Measurements from ENCODE around the gene TNNT1.

TNNT1 gene, protein sequence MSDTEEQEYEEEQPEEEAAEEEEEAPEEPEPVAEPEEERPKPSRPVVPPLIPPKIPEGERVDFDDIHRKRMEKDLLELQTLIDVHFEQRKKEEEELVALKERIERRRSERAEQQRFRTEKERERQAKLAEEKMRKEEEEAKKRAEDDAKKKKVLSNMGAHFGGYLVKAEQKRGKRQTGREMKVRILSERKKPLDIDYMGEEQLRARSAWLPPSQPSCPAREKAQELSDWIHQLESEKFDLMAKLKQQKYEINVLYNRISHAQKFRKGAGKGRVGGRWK

DNA sequence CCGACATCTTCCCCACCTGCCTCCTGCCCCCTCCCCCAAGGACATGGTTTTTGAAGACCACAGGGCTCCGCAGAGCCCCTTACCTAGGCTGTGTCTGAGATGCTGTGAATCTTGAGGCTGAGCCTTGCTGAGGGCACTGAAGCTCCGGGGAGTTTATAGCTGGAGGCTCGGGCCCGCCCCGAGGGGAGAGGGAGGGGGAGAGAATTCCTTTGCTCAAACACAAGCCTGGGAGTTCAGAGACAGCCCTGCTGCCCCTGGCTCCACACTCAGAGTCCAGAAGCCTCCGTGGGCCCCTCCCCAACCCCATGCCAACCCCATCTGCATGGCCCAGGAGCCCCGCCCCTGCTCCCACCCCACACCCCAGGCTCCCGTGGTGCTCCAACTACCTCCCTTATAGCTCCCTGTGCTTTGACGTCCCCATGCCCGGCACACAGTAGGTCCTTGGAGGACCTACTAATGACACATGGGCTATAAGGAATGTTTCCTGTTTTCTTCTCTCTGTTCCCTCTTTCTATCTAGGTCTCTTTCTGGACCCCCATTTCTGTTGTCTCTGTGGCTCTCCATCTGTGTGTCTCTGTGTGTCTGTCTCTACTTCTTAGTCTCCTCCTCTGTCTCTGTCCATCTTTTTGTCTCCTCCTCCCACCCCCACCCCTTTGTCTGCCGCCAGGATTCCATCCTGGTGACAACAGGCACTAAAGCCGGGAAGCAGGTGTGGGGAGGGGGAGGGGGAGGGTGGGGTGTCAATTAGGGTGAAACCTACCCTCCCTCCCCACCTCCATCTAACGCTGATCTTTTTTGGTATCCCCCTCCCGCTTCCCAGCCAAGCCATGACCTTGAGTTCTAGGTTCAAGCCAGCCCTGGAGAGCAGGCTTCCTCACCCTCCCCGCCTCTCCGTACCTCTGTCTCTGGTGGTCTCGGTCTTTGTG is at the start of gene TNNT1:
TSS of gene TNNT1 (minus strand) at position 129 of the 926 bp plus-strand sequence. CDS start 2,049 bp downstream, outside the sequence.
- ChIA-PET POLR2A (interaction anchor here (0.5 kb wide), 2 partner anchors 17 to 328 kb away, joined by 3 to 4 read pairs; no protein-coding TSS in a partner anchor), CTCF (interaction anchor here (4.6 kb wide), 1 partner anchor 11 kb away, joined by 52 read pairs; no protein-coding TSS in a partner anchor)
- H3K4me3 ChIP-seq (ENCODE audit: low read depth, low read length): no peak within 1 kb of the TSS
- H3K9me3 ChIP-seq (ENCODE audit: control insufficient read depth, insufficient read depth, low read depth, low read length): no peaks in the 10 kb centered on the region
- H3K27ac ChIP-seq (ENCODE audit: extremely low read depth, low read depth, low read length): no peak within 1 kb of the TSS
- TF ChIP-seq MYNN (tag by site-specific recombination; IDR thresholded peaks at IDR 0.05; ENCODE audit: borderline replicate concordance): no peak
- TF ChIP-seq, protein P1, sequence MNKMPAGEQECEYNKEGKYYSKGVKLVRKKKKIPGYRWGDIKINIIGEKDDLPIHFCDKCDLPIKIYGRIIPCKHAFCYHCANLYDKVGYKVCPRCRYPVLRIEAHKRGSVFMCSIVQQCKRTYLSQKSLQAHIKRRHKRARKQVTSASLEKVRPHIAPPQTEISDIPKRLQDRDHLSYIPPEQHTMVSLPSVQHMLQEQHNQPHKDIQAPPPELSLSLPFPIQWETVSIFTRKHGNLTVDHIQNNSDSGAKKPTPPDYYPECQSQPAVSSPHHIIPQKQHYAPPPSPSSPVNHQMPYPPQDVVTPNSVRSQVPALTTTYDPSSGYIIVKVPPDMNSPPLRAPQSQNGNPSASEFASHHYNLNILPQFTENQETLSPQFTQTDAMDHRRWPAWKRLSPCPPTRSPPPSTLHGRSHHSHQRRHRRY (tag by site-specific recombination; IDR thresholded peaks at IDR 0.05): no peak
- TF ChIP-seq ZNF560 (tag by site-specific recombination; IDR thresholded peaks at IDR 0.05; ENCODE audit: borderline replicate concordance): no peak
- no peak for TF ChIP-seq KLF10 (tag by site-specific recombination; IDR thresholded peaks at IDR 0.05)
- no peak for TF ChIP-seq ZNF677 (tag by site-specific recombination; IDR thresholded peaks at IDR 0.05)
- no peak for TF ChIP-seq ZNF473 (tag by site-specific recombination; IDR thresholded peaks at IDR 0.05)
- TF ChIP-seq, protein P2, sequence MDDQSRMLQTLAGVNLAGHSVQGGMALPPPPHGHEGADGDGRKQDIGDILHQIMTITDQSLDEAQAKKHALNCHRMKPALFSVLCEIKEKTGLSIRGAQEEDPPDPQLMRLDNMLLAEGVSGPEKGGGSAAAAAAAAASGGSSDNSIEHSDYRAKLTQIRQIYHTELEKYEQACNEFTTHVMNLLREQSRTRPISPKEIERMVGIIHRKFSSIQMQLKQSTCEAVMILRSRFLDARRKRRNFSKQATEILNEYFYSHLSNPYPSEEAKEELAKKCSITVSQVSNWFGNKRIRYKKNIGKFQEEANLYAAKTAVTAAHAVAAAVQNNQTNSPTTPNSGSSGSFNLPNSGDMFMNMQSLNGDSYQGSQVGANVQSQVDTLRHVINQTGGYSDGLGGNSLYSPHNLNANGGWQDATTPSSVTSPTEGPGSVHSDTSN (CRISPR knock-in tag; IDR thresholded peaks at IDR 0.05): no peak
- TF ChIP-seq ZNF121 (tag by site-specific recombination; IDR thresholded peaks at IDR 0.05): no peak
- TF ChIP-seq ZNF324 (tag by site-specific recombination; IDR thresholded peaks at IDR 0.05): no peak
- no peak for TF ChIP-seq ZFP3 (tag by site-specific recombination; IDR thresholded peaks at IDR 0.05; ENCODE audit: low read depth)
- TF ChIP-seq ZFP69B (tag by site-specific recombination; IDR thresholded peaks at IDR 0.05): no peak
- TF ChIP-seq ZNF707 (tag by site-specific recombination; IDR thresholded peaks at IDR 0.05): no peak
- TF ChIP-seq ZNF302 (tag by site-specific recombination; IDR thresholded peaks at IDR 0.05; ENCODE audit: low read depth): no peak
- TF ChIP-seq ZNF610 (tag by site-specific recombination; IDR thresholded peaks at IDR 0.05; ENCODE audit: borderline replicate concordance): no peak
- no peak for TF ChIP-seq ZNF777 (tag by site-specific recombination; IDR thresholded peaks at IDR 0.05; ENCODE audit: borderline replicate concordance)
- TF ChIP-seq ZNF311 (tag by site-specific recombination; IDR thresholded peaks at IDR 0.05; ENCODE audit: borderline replicate concordance): no peak
- TF ChIP-seq KLF1 (tag by site-specific recombination; IDR thresholded peaks at IDR 0.05): no peak
- TF ChIP-seq SALL2 (tag by site-specific recombination; IDR thresholded peaks at IDR 0.05; ENCODE audit: borderline replicate concordance): no peak
- TF ChIP-seq ZBTB48 (tag by site-specific recombination; IDR thresholded peaks at IDR 0.05): no peak
- no peaks in the 10 kb centered on the region for H3K4me1 ChIP-seq (ENCODE audit: control insufficient read depth, insufficient read depth, low read length)
- no peaks in the 10 kb centered on the region for H3K36me3 ChIP-seq (ENCODE audit: control insufficient read depth in 2 of 2, insufficient read depth in 1 of 2, low read length in 2 of 2)

DNA sequence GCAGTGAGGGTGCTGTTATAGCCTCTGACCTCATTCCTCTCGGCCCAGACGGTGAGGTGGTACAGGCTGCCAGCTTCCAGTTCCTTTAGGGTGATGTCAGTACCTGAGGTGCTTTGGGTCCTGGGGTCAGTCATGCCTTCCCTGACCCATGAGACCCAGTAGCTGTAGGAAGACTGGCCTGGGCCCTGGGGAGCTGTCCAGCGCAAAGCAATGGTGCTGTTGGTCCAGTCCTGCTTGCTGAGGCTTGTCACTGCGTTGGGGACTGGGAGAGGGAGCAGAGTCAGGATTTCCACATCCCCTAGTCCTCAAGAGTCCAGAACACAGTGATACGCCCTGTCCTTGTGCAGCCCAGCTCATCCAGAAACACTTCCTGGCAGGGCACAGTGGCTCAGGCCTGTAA is 49.6 kb upstream of the TNNT1 start:
- TF ChIP-seq ZNF324 (tag by site-specific recombination; IDR thresholded peaks at IDR 0.05): no peak
- TF ChIP-seq, protein P3, sequence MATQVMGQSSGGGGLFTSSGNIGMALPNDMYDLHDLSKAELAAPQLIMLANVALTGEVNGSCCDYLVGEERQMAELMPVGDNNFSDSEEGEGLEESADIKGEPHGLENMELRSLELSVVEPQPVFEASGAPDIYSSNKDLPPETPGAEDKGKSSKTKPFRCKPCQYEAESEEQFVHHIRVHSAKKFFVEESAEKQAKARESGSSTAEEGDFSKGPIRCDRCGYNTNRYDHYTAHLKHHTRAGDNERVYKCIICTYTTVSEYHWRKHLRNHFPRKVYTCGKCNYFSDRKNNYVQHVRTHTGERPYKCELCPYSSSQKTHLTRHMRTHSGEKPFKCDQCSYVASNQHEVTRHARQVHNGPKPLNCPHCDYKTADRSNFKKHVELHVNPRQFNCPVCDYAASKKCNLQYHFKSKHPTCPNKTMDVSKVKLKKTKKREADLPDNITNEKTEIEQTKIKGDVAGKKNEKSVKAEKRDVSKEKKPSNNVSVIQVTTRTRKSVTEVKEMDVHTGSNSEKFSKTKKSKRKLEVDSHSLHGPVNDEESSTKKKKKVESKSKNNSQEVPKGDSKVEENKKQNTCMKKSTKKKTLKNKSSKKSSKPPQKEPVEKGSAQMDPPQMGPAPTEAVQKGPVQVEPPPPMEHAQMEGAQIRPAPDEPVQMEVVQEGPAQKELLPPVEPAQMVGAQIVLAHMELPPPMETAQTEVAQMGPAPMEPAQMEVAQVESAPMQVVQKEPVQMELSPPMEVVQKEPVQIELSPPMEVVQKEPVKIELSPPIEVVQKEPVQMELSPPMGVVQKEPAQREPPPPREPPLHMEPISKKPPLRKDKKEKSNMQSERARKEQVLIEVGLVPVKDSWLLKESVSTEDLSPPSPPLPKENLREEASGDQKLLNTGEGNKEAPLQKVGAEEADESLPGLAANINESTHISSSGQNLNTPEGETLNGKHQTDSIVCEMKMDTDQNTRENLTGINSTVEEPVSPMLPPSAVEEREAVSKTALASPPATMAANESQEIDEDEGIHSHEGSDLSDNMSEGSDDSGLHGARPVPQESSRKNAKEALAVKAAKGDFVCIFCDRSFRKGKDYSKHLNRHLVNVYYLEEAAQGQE (tag by site-specific recombination; IDR thresholded peaks at IDR 0.05): peak; percentile 93
- ChIA-PET POLR2A (interaction anchor here (0.8 to 1.0 kb wide), 2 partner anchors 8 to 209 kb away, joined by 3 to 4 read pairs; partner anchors contain the start of gene UBE2S), CTCF (interaction anchor here (2.6 kb wide), 1 partner anchor 58 kb away, joined by 12 read pairs; no protein-coding TSS in a partner anchor)

More for the DNA sequence above, 49.6 kb upstream of the TNNT1 start:
- Histone ChIP-seq H3K36me3 (ENCODE audit: control insufficient read depth in 2 of 2, insufficient read depth in 1 of 2, low read length in 2 of 2) (no peaks in the 10 kb centered on the region), H3K4me3 (ENCODE audit: low read depth, low read length) (no peak overlapping the region), H3K27ac (ENCODE audit: extremely low read depth, low read depth, low read length) (no peak overlapping the region), H3K4me1 (ENCODE audit: control insufficient read depth, insufficient read depth, low read length) (no peaks in the 10 kb centered on the region), H3K9me3 (ENCODE audit: control insufficient read depth, insufficient read depth, low read depth, low read length) (no peaks in the 10 kb centered on the region)
